ENCODE measurements around the gene TAF15.
A peak's percentile ranks its signal among the peaks of the same experiment; 100 is the strongest.

TAF15 gene

DNA sequence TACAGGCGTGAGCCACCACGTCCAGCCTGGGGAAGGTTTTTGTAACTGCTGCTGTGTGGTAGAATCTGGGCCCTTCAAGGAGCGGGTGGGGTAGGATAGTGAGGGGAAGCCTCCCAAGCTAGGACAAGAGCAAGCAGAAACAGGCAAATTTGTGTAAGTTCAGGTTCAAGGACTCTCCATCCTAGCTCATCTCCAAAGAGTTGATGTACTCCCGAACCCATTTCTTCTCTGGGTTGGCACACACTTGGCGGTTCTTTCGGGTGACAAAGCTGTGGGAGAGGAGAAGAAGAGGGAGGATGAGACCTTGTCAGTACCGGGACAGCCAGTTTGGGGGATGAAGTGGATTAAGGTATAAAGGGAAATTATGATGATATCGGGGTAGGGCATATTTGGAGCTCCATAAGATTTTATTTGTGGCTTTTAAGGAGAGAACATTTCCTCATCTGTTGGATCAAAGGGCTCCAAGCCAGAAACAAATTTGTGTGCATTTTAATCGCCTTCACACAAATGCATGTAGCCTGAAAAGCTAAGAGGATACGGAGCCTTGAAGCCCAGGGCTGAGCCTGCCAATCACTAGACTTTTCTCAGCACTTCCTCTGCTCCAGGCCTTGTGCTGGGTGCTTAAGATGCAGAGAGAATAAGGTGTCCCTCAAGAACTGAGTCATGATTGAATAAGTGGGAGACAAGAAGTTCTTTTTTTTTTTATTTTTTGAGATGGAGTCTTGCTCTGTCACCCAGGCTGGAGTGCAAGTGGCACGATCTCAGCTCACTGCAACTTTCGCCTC is 63.1 kb downstream of the TAF15 start:
- no peak for DNase-seq (ENCODE audit: low read depth in 2 of 2)

DNA sequence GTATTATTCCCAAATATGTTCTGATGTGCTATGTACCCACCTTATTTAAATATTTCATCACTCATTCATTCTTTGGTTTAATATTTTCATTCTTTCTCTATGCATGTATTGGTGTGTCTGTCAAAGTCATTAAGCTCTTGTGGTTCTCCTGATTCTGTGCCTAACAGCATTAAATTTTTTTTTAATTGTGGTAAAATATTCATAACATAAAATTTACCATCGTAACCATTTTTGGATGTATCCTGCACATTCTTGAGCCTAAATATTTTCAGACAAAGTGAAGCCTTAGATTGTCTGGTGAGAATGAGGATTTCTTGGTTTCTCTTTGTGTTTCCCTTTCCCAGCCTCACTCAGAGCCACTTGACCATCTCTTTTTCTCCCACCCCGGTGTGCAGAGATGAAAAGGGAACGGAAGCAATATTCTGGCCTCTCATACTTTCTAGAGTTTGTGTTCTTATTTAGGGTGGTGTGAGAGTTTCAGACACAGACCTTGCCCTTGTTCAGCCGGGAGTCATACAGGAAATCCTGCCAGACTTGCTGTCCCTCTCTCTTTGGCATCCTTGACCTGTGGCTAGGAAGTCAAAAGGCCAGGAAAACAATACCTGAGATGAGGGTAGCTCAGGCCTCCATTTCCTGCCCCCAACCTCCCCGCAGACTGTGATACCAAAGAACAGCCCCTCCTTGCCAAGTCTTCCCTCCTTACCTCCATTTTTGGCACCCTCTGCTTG is 66.0 kb downstream of the TAF15 start:
- no peak for DNase-seq (ENCODE audit: low read depth in 2 of 2)

DNA sequence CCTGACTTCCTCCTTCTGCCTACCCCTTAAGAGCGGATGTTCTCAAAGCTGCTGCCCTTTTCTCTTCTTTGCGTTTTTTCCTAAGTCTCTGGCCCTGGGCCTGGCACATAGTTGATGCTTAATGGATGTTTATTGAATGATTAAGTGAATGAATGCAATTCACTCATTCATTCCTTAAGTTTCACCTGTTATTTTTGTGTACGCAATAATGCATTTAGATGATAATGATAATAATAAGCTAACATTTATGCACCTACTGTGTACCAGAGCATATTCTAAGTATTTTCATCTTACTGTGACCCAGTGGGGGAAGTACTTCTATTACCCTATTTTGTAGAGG is 66.5 kb downstream of the TAF15 start:
- no peak for DNase-seq (ENCODE audit: low read depth in 2 of 2)

DNA sequence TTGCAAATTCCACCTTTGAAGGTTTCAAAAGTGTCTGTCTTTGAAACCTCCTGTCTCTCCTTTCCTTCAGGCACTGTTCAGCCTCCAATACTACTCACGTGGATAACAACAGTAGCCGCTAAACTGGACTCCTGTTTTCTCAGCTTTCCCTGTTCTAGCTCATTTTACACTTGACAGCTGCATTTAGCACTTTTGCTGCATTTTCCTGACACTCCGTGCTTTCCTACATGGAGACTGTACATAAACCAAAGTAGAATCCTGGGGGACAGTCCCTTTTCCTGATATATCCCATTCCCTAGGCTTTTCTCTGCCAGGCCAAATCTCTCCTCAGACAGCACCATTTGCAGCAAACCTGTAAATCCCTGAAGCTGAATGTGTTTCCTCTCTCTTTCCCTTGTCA is 67.2 kb downstream of the TAF15 start:
- no peak for DNase-seq (ENCODE audit: low read depth in 2 of 2)

DNA sequence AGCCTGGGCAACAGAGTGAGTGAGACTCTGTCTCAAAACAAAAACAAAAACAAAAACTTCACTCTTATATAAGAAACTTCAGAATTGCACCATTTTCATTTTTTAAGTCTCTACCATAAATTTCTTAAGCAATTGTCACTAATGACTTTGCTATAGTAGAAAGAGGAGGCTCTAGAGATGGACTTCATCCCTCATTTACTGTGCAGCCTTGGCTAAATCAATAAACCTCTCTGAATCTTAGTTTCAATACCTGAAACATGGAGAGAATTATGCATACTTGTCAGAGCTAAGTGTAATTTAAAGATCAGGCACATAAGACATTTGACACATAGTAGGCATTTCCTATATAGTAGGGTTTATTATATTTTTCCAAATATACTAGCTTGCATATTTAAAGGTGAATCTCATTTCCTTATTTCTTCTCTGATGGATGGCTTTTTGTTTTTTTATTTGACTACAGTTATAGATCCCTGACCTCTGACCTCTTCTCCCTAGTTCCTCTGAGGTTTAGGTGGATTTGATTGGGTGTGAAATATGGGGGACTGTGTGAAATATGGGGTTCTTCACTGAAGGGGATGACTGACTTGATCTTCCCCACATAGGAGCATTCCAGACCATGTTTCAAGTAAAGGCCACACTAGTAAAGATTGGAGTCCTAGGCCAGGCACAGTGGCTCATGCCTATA is 68.2 kb downstream of the TAF15 start:
- DNase-seq (ENCODE audit: low read depth in 2 of 2) = no peak

DNA sequence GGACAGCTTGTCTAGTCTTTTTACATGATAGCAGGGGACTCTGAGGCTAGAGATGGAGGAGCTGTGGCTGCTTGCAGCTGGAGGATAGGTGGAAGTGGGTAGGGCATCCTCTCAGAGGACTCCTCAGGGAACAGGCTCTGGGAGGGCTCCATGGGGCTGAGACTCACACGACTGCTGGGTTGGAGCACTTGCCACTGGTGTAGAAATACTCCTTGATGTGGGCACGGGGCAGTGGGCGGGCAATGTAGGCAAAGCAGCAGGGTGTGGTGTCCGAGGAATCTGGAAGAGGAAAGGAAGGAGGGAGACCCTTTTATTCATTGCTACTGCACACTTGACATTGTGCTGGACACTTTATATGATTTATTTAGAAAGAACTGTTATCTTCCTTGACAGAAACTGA is 69.1 kb downstream of the TAF15 start:
- no peak for DNase-seq (ENCODE audit: low read depth in 2 of 2)

DNA sequence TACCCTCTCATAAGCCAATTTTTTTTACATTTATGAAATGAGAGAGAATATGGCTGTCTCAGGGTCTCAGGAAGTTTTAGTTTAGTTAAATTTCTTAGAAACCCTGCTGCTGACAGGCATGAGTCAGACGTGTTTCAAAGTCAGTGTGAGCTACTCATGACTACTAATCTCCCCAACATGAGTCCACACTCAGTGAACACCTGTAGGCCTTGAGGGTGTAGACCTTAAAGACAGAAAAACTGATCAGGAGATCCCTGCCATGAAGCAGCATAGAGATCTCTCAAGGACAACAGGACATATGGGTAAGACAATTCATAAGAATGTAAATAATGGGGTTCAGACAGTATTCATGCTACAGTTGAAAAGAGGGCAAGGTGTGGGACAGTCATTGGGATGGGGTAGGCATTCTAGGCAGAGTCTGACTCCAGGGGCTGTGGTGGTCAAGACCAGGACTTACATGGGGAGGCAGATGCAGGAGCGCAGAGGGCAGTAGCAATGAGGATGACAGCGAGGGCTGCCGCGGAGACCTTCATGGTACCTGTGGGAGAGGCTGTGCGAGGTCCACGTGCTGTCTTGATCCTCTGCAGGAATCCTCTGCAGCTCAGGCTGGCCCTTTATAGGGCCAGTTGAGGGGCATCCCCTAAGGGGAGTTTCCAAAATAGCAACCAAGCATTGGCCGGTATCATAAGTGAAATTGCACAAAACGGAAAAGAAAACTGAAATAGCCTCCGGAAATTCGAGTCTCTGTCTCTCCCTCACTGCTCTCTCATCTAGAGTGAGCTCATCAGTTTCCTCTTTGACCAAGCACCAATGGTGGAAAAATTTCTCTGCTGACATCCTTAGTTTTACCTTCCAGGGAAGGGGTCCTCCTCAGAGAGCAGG is 70.7 kb downstream of the TAF15 start, which contains the start of gene CCL5:
TSS of gene CCL5 (minus strand) at position 588 of the 882 bp plus-strand sequence.
- peak; percentile 48 to 57 for DNase-seq (ENCODE audit: low read depth in 2 of 2)

DNA sequence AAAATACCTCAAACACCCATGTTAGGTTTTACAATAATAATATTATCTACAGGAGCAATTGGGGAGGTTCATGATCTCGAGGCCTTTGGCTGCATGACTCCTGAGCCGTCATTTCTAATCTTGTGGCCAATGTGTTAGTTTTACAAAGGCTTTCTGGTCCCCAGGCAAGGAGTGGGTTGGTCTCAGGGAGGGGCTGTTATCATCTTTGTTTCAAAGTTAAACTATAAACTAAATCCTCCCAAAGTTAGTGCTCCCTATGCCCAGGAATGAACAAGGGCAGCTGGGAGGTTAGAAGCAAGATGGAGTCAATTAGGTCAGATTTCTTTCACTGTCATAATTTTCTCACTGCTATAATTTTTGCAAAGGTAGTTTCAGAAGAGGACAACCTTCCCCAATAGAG is 80.0 kb downstream of the TAF15 start:
- DNase-seq (ENCODE audit: low read depth in 2 of 2) = no peak

DNA sequence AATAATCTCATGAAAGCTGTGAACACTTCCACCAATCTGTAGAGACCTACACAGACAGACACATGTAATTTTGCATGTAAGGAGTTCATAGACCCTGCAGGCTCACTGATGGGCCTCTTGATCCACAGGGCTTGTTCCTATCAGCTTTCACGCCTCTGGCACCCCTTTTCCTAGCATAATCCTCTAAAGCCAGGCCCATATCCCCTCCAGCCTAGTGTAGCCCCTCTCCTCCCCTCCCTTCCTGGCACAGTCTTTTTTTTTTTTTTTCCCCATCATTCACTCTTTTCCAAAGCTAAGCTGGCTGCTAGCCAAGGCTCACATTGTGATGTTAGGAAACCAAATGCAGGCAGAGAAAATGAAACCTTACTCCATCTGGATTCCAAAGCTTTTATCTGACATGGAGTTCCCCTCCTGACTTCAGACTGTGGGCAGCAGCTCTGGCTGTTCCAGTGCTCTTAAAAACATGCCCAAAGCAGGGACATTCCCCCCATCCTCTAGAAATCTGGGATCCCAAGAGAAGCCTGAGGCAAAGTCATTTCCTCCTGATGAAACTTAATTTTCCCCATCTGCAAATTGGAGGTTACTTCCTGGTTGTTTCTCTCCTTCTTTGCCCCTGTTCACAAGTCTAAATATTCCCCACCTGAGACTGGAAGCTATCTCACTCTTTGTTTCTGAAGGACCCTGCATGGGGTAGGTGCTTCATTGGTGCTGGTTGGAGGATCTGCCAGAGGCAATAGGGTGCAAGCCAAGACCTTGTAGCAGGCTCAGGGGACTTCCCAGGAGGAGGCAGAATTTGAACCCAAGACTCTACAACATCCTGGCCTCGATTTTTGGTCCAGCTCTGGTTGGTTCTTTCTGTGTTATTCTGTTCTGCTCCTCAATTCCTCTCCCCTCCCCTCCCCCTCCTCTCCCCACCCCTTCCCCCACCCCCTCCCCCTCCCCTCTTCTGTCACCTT is 80.8 kb downstream of the TAF15 start:
- DNase-seq (ENCODE audit: low read depth in 2 of 2) = no peak

DNA sequence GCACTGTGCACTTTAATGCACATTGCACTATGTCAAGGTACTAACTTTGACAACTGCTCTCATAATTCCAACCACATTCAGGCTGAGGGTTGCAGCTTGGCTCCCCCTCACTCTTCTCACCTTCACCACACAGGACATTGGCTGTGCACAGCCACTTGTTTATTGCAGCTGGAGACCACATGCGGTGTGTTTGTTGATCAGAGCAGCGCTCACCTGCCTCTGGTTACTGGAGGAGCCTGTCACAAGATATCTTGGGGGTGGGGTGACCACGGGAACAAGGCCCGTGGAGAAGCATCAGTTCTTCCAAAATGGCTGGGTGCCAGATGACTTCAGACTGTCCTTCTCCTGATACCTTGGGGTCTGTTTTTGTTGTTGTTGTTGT is 81.5 kb downstream of the TAF15 start:
- peak in 1 of 2 donors; percentile 54 for DNase-seq (ENCODE audit: low read depth in 2 of 2)

DNA sequence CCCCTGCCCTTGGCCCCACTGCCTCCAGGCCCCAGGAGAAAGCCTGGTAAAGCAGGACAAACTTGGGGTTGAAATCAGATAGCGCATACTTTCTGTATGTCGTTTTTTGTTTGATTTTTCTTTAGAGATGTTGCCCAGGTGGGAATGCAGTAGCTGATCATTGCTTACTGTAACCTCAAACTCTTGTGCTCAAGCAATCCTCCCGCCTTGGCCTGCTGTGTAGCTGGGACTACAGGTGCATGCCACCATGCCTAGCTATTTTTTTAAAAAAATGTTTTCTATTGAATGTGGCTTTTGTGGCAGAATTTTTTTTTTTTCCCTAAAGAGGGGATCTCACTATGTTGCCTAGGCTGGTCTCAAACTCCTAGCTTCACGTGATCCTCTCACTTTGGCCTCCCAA is 82.0 kb downstream of the TAF15 start:
- DNase-seq (ENCODE audit: low read depth in 2 of 2) = no peak

DNA sequence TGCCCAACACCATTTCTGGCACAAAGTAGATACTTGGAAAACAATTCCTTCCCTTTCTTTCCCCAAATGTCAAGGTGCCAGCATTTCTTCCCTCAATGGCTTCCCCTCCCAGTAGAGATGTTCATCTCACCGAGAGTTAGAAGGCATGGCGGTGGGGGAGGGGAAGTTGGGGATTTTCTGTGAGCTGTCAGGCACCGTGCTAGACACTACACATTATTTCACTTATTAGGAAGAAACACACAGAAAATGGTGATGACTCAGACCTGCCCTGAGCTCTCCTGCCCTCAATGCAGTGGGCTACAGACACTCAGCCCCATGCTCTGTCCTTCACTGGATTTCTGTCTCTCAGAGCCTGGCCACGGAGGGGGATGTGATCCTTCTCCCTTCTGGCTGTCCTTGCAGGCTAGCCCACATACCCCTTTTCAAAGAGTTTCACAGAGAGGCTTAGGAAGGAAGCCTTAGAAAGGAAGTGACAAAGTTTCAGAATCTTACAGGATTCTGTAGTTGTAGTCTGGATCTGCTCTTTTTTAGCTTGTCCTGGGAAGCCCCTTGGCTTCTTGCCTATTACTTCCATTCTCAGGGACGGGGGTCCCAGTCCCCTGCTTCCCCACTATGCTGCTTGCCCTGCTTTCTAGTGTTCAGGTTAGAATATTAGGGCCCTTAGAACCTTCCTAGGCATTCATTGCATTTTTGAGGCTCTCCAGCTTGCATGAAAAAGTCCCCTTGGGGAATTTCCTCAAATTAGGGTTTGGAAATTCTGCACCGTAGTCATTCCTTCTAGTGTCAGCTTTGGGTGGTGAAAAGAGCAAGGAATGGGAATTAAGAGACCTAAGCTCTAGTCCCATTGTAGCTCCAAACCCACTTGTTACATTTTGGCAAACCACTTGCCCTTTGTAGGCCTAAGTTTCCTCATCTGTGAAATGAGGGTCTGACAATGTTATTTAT is 83.1 kb downstream of the TAF15 start:
- DNase-seq (ENCODE audit: low read depth in 2 of 2) = peak in 1 of 2 donors; percentile 70

DNA sequence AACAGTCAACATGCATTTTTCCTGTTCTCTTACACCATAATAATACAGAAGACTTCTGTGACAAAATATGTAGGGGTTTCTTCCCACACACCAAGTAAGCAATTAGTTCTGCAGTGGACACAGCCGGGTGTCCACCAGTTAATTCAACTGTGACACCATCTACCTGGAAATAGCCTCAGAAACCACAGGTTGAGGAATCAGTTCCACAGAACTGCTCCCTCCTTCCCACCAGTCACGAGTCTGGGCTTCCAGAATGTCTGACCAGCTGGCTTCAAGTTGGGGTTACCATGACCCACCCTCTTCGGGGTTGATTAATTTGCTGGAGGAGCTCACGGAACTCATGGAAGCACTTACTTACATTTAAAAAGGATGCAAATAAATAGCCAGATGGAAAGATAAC is 84.5 kb downstream of the TAF15 start:
- no peak for DNase-seq (ENCODE audit: low read depth in 2 of 2)

DNA sequence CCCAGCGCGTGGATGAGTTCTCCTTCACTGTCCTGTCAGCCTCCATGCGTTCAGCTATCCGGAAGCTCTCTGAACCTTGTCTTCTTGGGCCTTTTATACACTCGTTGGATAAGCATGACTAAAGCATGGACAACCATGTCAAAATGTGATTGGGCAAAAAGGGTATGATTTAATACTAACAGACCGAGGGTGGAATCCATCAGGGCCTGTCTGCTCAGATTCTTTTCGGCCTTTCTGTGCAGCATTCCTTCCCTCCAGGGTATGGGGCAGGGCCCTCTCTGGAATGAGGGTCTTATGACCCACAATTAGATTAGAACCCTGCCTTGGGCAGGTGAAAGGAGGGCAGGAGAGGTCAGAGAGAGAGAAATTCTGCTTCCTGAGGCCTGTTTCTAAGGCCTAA is 84.9 kb downstream of the TAF15 start:
- no peak for DNase-seq (ENCODE audit: low read depth in 2 of 2)

DNA sequence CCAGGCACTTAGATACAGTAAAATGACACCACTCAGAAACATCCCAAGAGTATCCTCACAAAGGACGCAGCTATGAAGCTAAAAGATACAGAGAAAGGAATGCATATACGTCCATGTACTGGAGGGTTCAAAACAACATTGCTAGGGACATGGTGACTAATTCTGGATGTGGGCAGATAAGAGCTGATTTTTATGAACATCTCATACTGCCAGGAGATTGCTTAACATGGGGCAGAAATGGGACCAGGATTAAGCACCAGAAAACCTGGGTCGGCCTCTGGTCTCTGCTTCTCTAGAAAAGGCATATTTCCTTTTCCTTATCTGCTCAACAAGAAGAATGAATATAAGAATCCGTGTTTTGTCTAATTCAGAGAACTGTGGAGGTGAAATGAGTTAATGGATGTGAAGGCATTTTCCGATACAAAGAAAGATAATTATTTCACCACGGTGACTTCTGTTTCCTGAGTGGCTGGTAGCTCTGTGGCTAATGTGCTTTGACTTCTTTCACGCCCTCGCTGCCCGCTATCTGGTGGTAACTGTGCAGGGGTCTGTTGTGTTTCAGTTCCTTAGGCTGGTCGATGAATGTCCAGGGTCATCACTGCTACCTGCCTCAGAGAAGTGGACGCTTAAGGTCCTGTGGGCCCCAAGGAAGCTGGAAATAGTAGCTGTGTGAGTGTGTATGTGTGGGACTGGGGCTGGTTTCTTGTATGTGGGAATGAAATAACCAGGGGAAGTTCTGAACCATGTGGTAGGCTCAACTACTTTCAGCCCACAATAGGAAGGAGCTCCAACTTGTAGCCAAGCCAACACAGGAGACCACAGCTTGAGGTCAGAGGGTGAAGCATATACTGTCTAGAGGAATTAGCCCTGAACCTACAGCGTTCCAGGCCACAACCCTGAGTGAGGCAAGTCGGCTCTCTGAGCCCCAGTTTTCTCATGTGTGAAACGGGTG is 86.6 kb downstream of the TAF15 start:
- DNase-seq (ENCODE audit: low read depth in 2 of 2) = peak in 1 of 2 donors; percentile 39
